K562 treated with DMSO at 1 percent for 12 hours (cell line): ENCODE results near the gene ACTRT2. TPM values are rescaled to one million over a fixed set of nuclear protein-coding genes. Genes with fewer than 3 reads are reported as not detected.

Experiments
- total RNA-seq: library from RNA; unstranded; fragments of 300-600 nt; gene quantifications from 2 replicates; pipeline ENCODE4 v1.2.3, GENCODE V29; 2022; ENCODE audit not compliant: insufficient read depth

Gene ACTRT2
- not detected in 2 replicates for total RNA-seq

GRCh38 chr1:3021233-3021671, at the start of gene ACTRT2:
TSS of gene ACTRT2 (plus strand) at chr1:3021467. CDS start at chr1:3021687, 220 bp downstream.

DNA sequence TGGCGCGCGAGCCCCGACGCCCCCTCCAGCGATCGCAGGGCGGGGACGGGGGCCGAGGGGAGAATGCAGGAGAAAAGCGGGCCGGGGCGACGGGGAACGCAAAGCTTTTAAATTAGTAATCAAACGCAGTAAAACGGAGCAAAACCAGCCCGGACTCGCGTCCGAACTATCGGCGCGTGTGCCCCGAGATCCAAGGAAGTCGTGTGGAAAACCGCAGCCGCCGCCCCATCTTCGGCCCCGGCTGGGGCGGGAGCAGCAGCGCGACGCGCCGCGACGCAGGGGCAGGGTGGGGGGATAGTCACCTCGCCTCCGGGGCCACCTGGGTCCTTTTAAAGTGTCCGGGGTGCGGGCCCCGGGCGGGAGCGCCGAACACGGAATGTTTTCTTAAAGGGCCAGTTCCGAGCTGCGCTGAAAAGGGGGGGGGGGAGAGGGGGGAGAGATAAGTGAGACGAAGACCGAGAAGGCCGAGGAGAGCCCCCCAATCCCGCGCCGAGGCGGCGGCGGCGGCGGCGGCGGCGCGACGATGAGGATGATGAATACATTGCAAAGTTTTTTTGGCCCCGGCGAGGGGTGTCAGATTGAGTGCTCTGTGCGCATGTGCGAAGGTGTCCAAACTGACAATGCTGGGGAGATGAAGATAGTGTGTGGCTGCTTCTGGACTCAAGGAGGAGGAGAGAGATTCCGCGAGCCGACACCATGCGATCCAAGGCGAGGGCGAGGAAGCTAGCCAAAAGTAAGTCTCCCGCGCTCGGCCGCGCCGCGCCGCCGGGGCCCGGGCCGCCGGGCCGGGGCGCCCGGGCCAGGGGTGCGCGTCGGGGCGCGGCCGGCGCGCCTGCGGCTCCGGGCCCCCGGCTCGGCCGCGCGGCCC, 47.5 kb downstream of the ACTRT2 start, which contains the start of gene PRDM16:
PRDM16 (plus strand) TSS at position 640 of the 868 bp plus-strand sequence; CDS start at position 697, 57 bp downstream.

Other genes starting within 250 kb of the ACTRT2 start
- 0.12 TPM in 1 of 2 replicates, not detected in the other for gene TTC34, start 219.8 kb upstream of the ACTRT2 start, total RNA-seq
- gene PRDM16, start 47.7 kb downstream of the ACTRT2 start, total RNA-seq: not detected in 2 replicates